HG03469 (cell line): ENCODE measurements around the gene USP17L28.
"Not testable (repeated sequence)": the region's sequence is repeated elsewhere in the genome, so short reads cannot be mapped to it uniquely, and the experiment has no call there.

Experiments
- ATAC-seq: cut with Tn5 transposase; IDR thresholded peaks from one replicate; pipeline ENCODE4 v1.9.1; 2021; ENCODE audit warnings: mild to moderate bottlenecking, moderate library complexity, moderate number of reproducible peaks; ENCODE audit not compliant: unreplicated experiment

The USP17L28 gene, protein sequence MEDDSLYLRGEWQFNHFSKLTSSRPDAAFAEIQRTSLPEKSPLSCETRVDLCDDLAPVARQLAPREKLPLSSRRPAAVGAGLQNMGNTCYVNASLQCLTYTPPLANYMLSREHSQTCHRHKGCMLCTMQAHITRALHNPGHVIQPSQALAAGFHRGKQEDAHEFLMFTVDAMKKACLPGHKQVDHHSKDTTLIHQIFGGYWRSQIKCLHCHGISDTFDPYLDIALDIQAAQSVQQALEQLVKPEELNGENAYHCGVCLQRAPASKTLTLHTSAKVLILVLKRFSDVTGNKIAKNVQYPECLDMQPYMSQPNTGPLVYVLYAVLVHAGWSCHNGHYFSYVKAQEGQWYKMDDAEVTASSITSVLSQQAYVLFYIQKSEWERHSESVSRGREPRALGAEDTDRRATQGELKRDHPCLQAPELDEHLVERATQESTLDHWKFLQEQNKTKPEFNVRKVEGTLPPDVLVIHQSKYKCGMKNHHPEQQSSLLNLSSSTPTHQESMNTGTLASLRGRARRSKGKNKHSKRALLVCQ

GRCh38 chr4:9348593-9348992 lies at the start of gene USP17L28:
TSS of gene USP17L28 (plus strand) at chr4:9348893. CDS start at chr4:9348893, 0 bp downstream.
- ATAC-seq = not testable (repeated sequence)

GRCh38 chr4:9324191-9324590 lies 24.5 kb upstream of the USP17L28 start:
- not testable (repeated sequence) for ATAC-seq

DNA sequence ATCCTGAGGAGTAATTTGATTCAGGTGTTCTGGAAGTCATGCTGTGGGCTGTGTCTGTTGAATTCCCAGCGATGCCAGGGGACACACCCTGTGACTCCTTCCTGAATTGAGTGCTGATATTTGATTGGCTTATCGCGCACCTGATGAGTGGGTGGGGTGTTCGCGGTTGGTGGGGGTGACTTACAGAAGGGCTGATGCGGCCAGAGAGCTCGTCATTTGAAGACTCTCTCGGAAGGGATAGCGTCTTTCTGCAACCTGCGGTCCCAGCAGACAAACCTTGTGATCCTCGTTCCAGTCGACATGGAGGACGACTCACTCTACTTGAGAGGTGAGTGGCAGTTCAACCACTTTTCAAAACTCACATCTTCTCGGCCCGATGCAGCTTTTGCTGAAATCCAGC lies 23.8 kb upstream of the USP17L28 start, which contains the start of gene USP17L24:
Gene USP17L24, plus strand, starts transcription at position 301 of the 400 bp plus-strand sequence. Its CDS starts 0 bp downstream, at position 301.
- not testable (repeated sequence) for ATAC-seq

DNA sequence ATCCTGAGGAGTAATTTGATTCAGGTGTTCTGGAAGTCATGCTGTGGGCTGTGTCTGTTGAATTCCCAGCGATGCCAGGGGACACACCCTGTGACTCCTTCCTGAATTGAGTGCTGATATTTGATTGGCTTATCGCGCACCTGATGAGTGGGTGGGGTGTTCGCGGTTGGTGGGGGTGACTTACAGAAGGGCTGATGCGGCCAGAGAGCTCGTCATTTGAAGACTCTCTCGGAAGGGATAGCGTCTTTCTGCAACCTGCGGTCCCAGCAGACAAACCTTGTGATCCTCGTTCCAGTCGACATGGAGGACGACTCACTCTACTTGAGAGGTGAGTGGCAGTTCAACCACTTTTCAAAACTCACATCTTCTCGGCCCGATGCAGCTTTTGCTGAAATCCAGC lies 19.1 kb upstream of the USP17L28 start, which contains the start of gene USP17L25:
Gene USP17L25, plus strand, starts transcription at position 301 of the 400 bp plus-strand sequence. Its CDS starts 0 bp downstream, at position 301.
- not testable (repeated sequence) for ATAC-seq

DNA sequence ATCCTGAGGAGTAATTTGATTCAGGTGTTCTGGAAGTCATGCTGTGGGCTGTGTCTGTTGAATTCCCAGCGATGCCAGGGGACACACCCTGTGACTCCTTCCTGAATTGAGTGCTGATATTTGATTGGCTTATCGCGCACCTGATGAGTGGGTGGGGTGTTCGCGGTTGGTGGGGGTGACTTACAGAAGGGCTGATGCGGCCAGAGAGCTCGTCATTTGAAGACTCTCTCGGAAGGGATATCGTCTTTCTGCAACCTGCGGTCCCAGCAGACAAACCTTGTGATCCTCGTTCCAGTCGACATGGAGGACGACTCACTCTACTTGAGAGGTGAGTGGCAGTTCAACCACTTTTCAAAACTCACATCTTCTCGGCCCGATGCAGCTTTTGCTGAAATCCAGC lies 14.3 kb upstream of the USP17L28 start, which contains the start of gene USP17L26:
Gene USP17L26, plus strand, starts transcription at position 301 of the 400 bp plus-strand sequence. Its CDS starts 0 bp downstream, at position 301.
- ATAC-seq = not testable (repeated sequence)

- ATAC-seq = not testable (repeated sequence)
These were observed 9.6 kb upstream of the USP17L28 start, which contains the start of gene USP17L5 for GRCh38 chr4:9339103-9339502. TSS of gene USP17L5 (plus strand) at chr4:9339403. CDS start at chr4:9339403, 0 bp downstream.

GRCh38 chr4:9343848-9344247 lies 4.8 kb upstream of the USP17L28 start, which contains the start of gene USP17L27:
TSS of gene USP17L27 (plus strand) at chr4:9344148. CDS start at chr4:9344148, 0 bp downstream.
- not testable (repeated sequence) for ATAC-seq

DNA sequence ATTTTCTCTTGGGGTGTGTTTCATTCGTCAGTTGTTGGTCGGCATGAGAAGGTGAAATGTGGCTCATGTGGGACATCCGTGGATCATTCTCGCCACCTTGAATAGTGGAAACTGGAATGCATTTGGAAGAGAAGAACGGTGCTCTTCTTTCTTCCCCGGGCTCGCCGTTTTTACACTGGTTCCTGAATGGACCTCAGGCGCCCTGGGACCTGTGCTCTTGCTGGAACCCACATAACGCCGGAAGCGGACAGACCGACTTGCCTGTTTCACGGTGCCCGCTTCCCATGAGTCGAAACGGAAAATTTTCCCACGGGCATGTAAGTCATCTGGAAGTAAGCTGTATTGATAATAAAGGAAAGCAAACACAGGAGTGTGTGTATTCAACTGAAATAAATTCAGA lies 2.2 kb downstream of the USP17L28 start:
- not testable (repeated sequence) for ATAC-seq

DNA sequence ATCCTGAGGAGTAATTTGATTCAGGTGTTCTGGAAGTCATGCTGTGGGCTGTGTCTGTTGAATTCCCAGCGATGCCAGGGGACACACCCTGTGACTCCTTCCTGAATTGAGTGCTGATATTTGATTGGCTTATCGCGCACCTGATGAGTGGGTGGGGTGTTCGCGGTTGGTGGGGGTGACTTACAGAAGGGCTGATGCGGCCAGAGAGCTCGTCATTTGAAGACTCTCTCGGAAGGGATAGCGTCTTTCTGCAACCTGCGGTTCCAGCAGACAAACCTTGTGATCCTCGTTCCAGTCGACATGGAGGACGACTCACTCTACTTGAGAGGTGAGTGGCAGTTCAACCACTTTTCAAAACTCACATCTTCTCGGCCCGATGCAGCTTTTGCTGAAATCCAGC lies 4.6 kb downstream of the USP17L28 start, which contains the start of gene USP17L29:
Gene USP17L29, plus strand, starts transcription at position 301 of the 400 bp plus-strand sequence. Its CDS starts 0 bp downstream, at position 301.
- not testable (repeated sequence) for ATAC-seq

GRCh38 chr4:9362829-9363228 lies 14.1 kb downstream of the USP17L28 start, which contains the start of gene USP17L30:
TSS of gene USP17L30 (plus strand) at chr4:9363129. CDS start at chr4:9363129, 0 bp downstream.
- not testable (repeated sequence) for ATAC-seq

- not testable (repeated sequence) for ATAC-seq
These were observed 31.2 kb downstream of the USP17L28 start for GRCh38 chr4:9379881-9380280.

DNA sequence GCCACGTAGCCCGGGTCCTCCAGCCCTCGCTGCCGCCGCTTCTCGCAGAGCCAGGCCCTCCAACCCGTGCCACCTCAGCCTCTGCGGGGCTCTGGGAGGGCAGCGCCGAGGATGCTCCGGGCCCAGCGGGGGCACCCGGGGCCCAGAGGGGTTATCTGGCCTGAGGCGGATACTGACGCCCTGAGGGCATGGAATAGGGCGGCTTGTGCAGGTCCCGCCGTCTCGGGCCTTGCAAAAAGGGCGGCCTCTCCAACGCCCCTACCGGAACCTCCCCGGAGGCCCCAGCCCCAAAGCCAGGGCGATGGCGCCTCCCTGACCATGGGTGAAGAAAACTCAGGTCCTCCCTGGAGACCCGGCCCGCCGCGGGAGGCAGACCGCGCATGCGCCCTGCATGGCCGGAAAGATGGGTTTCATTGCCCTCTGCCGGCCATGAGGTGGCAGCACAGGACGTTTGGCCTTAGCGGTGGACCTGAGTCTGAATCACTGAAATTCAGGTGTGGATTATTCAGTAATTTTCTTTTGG lies 32.4 kb downstream of the USP17L28 start:
- ATAC-seq = not testable (repeated sequence)

GRCh38 chr4:9384126-9384525 lies 35.4 kb downstream of the USP17L28 start:
- no peak for ATAC-seq

DNA sequence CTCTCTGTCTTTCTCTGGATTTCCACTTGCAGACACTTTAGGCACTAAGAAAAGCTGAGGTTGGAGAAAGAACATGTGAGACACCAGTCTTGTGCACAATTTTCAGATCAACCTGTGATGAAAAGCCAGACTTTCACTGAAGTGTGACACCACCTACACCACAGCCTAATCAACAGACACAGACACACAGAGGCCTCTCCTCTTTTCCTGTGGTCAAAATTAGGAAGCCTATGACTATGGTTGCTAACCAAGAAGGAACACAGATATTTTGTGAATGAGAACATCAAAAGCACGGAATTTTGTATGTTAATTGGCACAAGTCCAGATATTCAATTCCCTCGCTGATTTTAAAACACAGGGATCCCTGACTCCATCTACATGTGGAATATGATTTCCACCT lies 40.3 kb downstream of the USP17L28 start:
- not testable (repeated sequence) for ATAC-seq
